Uterus (tissue), 2 donors: ENCODE results near the gene CRISP1.

Experiments
- POLR2A ChIP-seq, 2 donors: fragments of 450-650 bp; IDR thresholded peaks; one replicate each; pipeline ENCODE4 v1.6.1; 2016; ENCODE audit warnings: antibody characterized with exemption in 2 of 2, mild to moderate bottlenecking in 1 of 2, moderate library complexity in 1 of 2
- TF ChIP-seq, protein P1 (sequence below), 4 experiments: fragments of 200-600 bp in 2 of 4; fragments of 450-650 bp in 2 of 4; sonication (generic) in 2 of 4; IDR thresholded peaks; one replicate each; pipeline ENCODE4 v1.5.1; 2016 to 2019; ENCODE audit warnings: antibody characterized with exemption in 4 of 4, mild to moderate bottlenecking in 2 of 4, moderate library complexity in 1 of 4

DNA sequence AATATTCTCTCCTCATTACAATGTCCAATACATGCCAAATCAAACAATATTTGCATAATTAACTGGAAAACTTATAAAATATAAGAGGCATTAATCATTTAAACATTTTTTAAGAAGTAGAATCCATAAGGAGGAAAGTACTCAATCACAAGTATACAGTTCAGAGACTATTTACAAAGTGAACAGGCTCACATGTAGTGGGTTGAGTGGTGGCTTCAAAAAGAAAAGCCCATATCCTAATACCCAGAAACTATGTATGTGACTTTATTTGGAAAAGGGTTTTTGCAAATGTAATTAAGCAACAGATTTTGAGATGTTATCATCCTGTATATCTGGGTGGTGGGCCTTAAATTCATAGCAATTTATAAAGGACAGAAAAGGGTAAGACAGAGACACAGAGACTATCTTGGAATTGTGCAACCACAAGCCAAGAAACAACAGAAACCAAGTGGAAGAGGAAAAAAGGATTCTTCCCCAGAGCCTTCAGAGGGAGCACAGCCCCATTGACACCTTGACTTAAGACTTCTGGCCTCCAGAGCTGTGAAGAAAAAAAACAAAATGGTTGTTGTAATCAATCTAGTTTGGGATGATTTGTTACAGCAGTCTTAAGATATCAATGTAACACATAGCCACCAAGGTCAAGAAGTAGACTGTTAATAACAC, 32.7 kb upstream of the CRISP1 start:
- TF ChIP-seq, protein P1, sequence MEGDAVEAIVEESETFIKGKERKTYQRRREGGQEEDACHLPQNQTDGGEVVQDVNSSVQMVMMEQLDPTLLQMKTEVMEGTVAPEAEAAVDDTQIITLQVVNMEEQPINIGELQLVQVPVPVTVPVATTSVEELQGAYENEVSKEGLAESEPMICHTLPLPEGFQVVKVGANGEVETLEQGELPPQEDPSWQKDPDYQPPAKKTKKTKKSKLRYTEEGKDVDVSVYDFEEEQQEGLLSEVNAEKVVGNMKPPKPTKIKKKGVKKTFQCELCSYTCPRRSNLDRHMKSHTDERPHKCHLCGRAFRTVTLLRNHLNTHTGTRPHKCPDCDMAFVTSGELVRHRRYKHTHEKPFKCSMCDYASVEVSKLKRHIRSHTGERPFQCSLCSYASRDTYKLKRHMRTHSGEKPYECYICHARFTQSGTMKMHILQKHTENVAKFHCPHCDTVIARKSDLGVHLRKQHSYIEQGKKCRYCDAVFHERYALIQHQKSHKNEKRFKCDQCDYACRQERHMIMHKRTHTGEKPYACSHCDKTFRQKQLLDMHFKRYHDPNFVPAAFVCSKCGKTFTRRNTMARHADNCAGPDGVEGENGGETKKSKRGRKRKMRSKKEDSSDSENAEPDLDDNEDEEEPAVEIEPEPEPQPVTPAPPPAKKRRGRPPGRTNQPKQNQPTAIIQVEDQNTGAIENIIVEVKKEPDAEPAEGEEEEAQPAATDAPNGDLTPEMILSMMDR (IDR thresholded peaks at IDR 0.05): no peak
- TF ChIP-seq POLR2A (IDR thresholded peaks at IDR 0.05): no peak
